ENCODE data around the gene MCMBP.

MCMBP gene

DNA sequence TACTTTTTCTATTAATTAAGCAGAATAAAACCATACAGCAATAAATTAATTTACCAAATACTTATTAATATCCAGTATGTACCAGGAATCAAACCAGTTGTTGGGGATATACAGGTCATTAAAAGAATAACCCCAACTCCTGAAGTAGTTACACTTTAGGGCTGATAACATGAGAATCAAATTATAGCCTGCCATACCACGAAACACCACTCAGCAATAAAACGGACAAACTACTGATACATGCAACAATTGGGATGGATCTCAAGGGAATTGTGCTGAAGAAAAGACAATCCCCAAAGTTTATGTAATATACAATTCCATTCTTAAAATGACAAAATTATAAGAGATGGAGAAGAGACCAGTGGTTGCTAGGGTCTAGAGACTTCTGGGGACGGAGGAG, 22.7 kb downstream of the MCMBP start:
- TF ChIP-seq, protein P1, sequence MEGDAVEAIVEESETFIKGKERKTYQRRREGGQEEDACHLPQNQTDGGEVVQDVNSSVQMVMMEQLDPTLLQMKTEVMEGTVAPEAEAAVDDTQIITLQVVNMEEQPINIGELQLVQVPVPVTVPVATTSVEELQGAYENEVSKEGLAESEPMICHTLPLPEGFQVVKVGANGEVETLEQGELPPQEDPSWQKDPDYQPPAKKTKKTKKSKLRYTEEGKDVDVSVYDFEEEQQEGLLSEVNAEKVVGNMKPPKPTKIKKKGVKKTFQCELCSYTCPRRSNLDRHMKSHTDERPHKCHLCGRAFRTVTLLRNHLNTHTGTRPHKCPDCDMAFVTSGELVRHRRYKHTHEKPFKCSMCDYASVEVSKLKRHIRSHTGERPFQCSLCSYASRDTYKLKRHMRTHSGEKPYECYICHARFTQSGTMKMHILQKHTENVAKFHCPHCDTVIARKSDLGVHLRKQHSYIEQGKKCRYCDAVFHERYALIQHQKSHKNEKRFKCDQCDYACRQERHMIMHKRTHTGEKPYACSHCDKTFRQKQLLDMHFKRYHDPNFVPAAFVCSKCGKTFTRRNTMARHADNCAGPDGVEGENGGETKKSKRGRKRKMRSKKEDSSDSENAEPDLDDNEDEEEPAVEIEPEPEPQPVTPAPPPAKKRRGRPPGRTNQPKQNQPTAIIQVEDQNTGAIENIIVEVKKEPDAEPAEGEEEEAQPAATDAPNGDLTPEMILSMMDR (IDR thresholded peaks at IDR 0.05), result no peak
- H3K27me3 ChIP-seq (ENCODE audit: control insufficient read depth, insufficient read depth, low read length), result no peaks in the 10 kb centered on the region

DNA sequence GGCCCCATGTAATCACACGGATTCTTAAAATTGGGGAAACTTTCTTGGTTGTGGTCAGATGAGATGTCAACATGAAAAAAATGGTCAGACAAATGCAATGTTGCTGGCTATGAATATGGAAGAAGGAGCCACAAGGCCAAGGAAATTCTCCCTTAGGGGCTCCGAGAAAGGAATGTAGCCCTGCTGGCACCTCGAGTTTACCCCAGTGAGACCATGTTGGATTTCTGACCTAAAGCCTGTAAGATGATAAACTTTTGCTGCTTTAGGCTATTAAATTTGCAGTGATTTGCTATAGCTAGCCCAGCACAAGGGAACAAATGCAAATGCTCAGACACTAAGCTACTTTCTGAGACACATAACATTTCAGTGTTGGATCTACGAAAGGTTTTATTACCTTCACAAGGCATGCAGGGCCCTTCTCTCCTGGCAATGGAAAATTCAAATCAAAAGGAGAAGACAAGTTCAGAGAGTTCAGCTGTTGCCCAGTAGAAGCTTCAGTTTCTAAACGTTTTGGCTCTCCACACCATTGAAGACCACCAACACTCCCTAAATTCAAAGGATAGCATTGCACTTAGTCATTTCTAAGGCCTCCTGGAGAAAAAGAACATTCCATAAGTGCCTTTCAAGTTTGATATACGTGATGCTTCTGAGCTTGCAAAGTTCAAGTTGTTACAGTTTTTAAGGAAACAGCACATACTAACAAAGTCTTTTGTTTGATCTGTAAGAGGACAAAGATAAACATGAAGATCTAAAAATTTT, 23.4 kb downstream of the MCMBP start:
- Histone ChIP-seq H3K4me2 (ENCODE audit: low read length) (no peak overlapping the region), H3K36me3 (ENCODE audit: control insufficient read depth, insufficient read depth, low read length) (no peaks in the 10 kb centered on the region)
- TF ChIP-seq, protein P1 (IDR thresholded peaks at IDR 0.05), result no peak

More for the DNA sequence above, 22.7 kb downstream of the MCMBP start:
- Histone ChIP-seq H2AFZ (no peak overlapping the region), H3K4me3 (ENCODE audit: low read depth, low read length) (no peak overlapping the region), H3K9ac (no peak overlapping the region), H3K4me1 (no peaks in the 10 kb centered on the region), H3K9me3 (ENCODE audit: control insufficient read depth, low read length) (no peaks in the 10 kb centered on the region), H3K79me2 (no peaks in the 10 kb centered on the region), H3K27ac (no peak overlapping the region), H3K36me3 (ENCODE audit: control insufficient read depth, insufficient read depth, low read length) (no peaks in the 10 kb centered on the region), H3K4me2 (ENCODE audit: low read length) (no peak overlapping the region)

DNA sequence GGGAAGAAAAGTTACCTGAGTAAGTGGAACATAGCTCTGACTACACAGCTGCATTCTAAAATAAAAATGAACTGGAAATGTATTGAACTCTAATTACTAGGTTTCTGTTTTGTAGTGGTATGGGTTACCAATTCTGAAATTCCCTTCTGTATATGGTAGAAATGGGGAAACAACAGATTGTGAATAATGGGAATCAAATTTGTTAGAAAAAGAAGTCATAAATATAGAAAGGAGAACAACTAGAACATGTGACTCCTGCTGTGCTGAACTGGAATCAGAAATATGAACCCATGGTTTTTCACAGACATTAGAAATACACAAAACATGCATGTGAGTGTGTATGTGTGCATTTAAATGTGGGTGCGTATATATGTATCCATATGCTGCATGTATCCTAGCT, 27.0 kb downstream of the MCMBP start:
- H3K27ac ChIP-seq, result no peak overlapping the region
- H3K4me1 ChIP-seq, result no peaks in the 10 kb centered on the region
- no peak overlapping the region for H3K9ac ChIP-seq
- H3K27me3 ChIP-seq (ENCODE audit: control insufficient read depth, insufficient read depth, low read length), result no peaks in the 10 kb centered on the region
- no peak overlapping the region for H3K4me2 ChIP-seq (ENCODE audit: low read length)
- H3K9me3 ChIP-seq (ENCODE audit: control insufficient read depth, low read length), result no peaks in the 10 kb centered on the region
- H3K79me2 ChIP-seq, result no peaks in the 10 kb centered on the region
- TF ChIP-seq, protein P1 (IDR thresholded peaks at IDR 0.05), result no peak
- H3K4me3 ChIP-seq (ENCODE audit: low read depth, low read length), result no peak overlapping the region
- no peaks in the 10 kb centered on the region for H3K36me3 ChIP-seq (ENCODE audit: control insufficient read depth, insufficient read depth, low read length)
- no peak overlapping the region for H2AFZ ChIP-seq

More for the DNA sequence above, 23.4 kb downstream of the MCMBP start:
- H3K4me3 ChIP-seq (ENCODE audit: low read depth, low read length), result no peak overlapping the region
- no peak overlapping the region for H2AFZ ChIP-seq
- no peaks in the 10 kb centered on the region for H3K79me2 ChIP-seq
- H3K4me1 ChIP-seq, result no peaks in the 10 kb centered on the region
- H3K9ac ChIP-seq, result no peak overlapping the region
- H3K27ac ChIP-seq, result no peak overlapping the region
- H3K9me3 ChIP-seq (ENCODE audit: control insufficient read depth, low read length), result no peaks in the 10 kb centered on the region
- no peaks in the 10 kb centered on the region for H3K27me3 ChIP-seq (ENCODE audit: control insufficient read depth, insufficient read depth, low read length)

DNA sequence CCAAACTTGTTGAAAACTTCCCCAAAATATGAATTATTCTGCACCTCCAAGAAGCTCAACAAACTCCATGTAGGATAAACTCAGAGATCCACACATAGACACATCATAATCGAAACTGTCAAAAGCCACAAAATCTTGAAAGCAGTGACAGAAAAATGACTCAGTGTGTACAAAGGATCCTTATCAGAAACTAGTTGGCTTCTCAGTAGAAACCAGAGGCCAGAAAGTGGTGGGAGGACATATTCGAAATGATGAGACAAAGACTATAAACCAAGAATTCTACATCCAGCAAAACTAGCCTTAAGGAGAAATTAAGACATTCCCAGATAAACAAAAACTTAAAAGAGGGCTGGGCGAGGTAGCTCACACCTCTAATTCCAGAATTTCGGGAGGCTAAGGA, 38.5 kb downstream of the MCMBP start:
- Histone ChIP-seq H3K4me3 (ENCODE audit: low read depth, low read length) (no peak overlapping the region), H3K9ac (no peak overlapping the region), H3K4me1 (no peaks in the 10 kb centered on the region), H3K27ac (no peak overlapping the region), H3K36me3 (ENCODE audit: control insufficient read depth, insufficient read depth, low read length) (no peaks in the 10 kb centered on the region), H3K27me3 (ENCODE audit: control insufficient read depth, insufficient read depth, low read length) (no peaks in the 10 kb centered on the region), H2AFZ (no peak overlapping the region), H3K4me2 (ENCODE audit: low read length) (no peak overlapping the region), H3K79me2 (no peaks in the 10 kb centered on the region), H3K9me3 (ENCODE audit: control insufficient read depth, low read length) (no peaks in the 10 kb centered on the region)
- TF ChIP-seq, protein P1 (IDR thresholded peaks at IDR 0.05), result no peak

DNA sequence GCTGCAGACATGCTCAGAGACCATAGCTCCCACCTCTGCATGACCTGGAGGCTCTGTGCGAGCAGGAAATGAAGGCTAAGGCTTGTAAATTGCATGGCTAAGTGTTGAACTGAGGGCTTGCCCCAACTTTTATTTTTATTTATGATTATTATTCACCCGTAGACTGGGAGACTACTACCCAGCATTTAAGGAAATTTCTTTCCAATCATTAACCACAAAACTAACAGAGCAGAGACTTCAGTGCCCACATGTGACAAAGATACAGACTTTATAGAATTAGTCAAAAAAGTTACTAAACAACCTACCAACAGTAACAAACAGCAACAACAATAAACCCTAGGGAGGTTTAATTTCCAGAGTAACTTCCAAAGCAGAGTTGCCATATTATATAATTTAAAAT, 39.7 kb downstream of the MCMBP start:
- H3K36me3 ChIP-seq (ENCODE audit: control insufficient read depth, insufficient read depth, low read length), result no peaks in the 10 kb centered on the region
- no peaks in the 10 kb centered on the region for H3K79me2 ChIP-seq
- no peaks in the 10 kb centered on the region for H3K27me3 ChIP-seq (ENCODE audit: control insufficient read depth, insufficient read depth, low read length)
- H3K9me3 ChIP-seq (ENCODE audit: control insufficient read depth, low read length), result no peaks in the 10 kb centered on the region
- no peak overlapping the region for H3K4me2 ChIP-seq (ENCODE audit: low read length)
- no peak overlapping the region for H3K9ac ChIP-seq
- no peak overlapping the region for H3K27ac ChIP-seq
- H3K4me3 ChIP-seq (ENCODE audit: low read depth, low read length), result no peak overlapping the region
- H3K4me1 ChIP-seq, result no peaks in the 10 kb centered on the region
- TF ChIP-seq, protein P1 (IDR thresholded peaks at IDR 0.05), result no peak
- H2AFZ ChIP-seq, result no peak overlapping the region

Measured in parathyroid adenoma (tissue), 2 donors.